ENCODE results near the gene MPZ. TPM values are rescaled to one million over a fixed set of nuclear protein-coding genes. Genes with fewer than 3 reads are reported as not detected.

Gene MPZ
- total RNA-seq, 4 donors from 2014 or later: 1.8 to 9.0 (median 4.2) TPM

- no peak for DNase-seq (ENCODE audit: low spot score)
- no peak for ATAC-seq (ENCODE audit: low FRiP score)
- no peak for TF ChIP-seq CTCF (IDR thresholded peaks at IDR 0.05)
Measured at GRCh38 chr1:161311595-161312181, 1.9 kb upstream of the MPZ start.

DNA sequence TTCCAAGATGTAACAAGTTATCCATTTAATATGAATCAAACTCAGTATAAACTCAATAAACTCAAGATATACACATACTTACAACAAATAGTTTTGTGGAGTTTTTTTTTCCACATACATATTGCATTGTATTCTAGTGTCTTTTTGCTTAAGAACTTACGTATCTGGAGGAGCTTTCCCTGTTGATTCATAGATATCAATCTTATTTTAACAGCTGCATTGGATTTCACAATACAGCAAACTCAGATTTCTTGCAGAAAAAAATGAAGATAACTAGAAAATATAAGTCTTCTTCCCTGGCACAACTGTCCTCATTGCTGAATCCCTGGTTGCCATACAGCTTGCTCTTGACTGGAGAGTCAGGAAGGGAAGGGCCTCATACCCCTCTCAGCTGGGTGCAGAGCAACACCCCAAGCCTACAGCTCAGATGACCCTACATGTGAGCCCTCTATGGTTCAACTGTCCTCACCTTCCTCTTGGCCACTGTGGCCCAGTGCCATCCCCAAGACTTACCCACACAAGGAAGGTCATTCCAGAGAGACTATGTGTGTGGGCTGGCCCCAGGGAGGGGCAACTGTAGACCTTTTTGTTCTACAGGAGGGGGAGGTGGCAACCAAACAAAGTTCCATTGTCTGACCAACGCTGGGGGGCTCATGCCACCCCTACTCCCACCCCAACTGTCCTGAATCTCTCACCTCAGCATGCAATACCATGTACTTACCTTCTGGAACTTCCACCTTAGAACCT is 1.7 kb downstream of the MPZ start:
- no peak for TF ChIP-seq CTCF (IDR thresholded peaks at IDR 0.05)
- ATAC-seq (ENCODE audit: low FRiP score): no peak
- DNase-seq (ENCODE audit: low spot score): no peak

DNA sequence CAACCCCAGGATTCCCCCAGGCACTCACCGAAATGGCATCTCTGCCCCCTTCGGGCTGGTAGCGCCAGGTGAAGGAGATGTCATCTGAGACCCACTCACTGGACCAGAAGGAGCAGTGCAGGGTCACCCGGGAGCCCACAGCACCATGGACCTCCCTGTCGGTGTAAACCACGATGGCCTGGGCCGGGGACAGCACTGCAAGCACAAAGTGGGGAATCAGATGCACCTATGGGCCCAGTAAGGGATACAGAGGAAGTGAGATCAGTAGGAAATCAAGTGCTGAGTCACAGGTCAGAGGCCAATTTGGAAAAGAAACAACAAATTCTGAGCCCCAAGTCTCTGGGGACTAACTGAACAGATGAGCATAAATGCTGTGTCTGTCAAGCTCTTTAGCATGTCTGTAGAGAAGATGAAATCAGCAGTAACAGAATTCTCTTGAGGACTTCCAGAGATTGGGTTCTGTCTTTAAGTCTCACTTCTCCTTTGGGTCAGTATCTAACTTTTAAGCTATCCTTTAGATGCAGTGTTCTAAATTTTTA is 2.5 kb downstream of the MPZ start:
- ATAC-seq (ENCODE audit: low FRiP score): no peak
- no peak for TF ChIP-seq CTCF (IDR thresholded peaks at IDR 0.05)
- no peak for DNase-seq (ENCODE audit: low spot score)

- ATAC-seq (ENCODE audit: low FRiP score) (peak; percentile 93), DNase-seq (ENCODE audit: low spot score) (peak; percentile 31)
- TF ChIP-seq CTCF (IDR thresholded peaks at IDR 0.05): no peak
Measured at GRCh38 chr1:161305867-161306519, 3.8 kb downstream of the MPZ start.

GRCh38 chr1:161304927-161305866 is 4.6 kb downstream of the MPZ start:
- peak; percentile 29 for ATAC-seq (ENCODE audit: low FRiP score)
- no peak for DNase-seq (ENCODE audit: low spot score)
- no peak for TF ChIP-seq CTCF (IDR thresholded peaks at IDR 0.05)

- ATAC-seq (ENCODE audit: low FRiP score) (no peak), DNase-seq (ENCODE audit: low spot score) (no peak)
- TF ChIP-seq CTCF (IDR thresholded peaks at IDR 0.05): no peak
Measured at GRCh38 chr1:161300478-161300877, 9.3 kb downstream of the MPZ start.

Data from omental fat pad (tissue), 4 donors.